ENCODE data around the gene NEU4. TPM values are rescaled to one million over a fixed set of nuclear protein-coding genes. Genes with fewer than 3 reads are reported as not detected.

The NEU4 gene
- total and polyA plus RNA-seq, 2 of the 4 experiments (the other 2 are of a cell fraction): not detected

GRCh38 chr2:241777686-241778627 is 31.0 kb upstream of the NEU4 start (continued):
- TF ChIP-seq USF2 (IDR thresholded peaks at IDR 0.05; ENCODE audit: low read depth, low read length): no peak
- TF ChIP-seq ELK1 (IDR thresholded peaks at IDR 0.05; ENCODE audit: borderline replicate concordance, low read depth, low read length): no peak
- no peak for TF ChIP-seq RCOR1 (IDR thresholded peaks at IDR 0.05; ENCODE audit: insufficient replicate concordance, low read length)
- TF ChIP-seq CHD1 (IDR thresholded peaks at IDR 0.05; ENCODE audit: low read depth, low read length): no peak
